Epithelial cell of prostate (primary cell): ENCODE measurements around the gene LDLRAD4.

Experiments
- DNase-seq: peaks from one replicate; pipeline ENCODE4 v3.0.0-alpha.2; 2011; ENCODE audit warnings: low read depth, low spot score
- H3K27ac ChIP-seq: fragments of 450-650 bp; 2 replicates; pipeline ENCODE4 v1.5.1; 2017; ENCODE audit warnings: mild to moderate bottlenecking

Gene LDLRAD4

DNA sequence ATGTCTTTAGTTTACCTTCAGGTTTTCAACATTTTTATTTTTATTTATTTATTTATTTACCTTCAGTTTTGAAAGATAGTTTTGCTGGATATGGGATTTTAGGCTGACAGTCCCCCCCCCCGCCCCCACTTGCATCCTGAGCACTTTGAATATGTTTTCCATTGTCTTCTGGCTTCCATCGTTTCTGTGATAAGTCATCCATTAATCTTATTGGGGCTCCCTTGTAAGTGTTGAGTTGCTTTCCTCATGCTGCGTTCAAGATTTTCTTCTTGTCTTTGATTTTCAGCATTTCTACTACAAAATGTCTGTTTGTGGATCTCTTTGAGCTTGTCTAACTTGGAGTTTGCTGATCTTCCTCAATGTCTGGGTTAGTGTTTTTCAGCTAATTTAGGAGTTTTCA lies 19.4 kb upstream of the LDLRAD4 start:
- no peak for DNase-seq
- H3K27ac ChIP-seq, result no peak overlapping the region

DNA sequence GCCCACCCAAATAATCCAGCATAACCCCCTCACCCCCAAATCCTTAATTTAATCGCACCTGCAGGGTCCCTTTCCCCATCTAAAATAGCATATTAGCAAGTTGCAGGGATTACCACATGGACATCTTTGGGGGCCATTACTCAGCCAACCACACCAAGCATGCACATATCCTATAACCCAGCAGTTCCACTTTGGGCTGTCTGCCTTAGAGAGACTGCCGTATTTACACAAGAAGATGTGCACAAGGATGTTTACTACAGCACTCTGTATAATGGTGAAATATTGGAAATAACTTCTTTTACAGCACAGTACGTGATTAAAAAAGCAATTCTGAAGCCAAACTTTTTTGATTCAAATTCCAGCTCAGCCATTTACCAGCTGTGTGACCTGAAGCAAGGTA lies 17.3 kb upstream of the LDLRAD4 start:
- no peak overlapping the region for H3K27ac ChIP-seq
- DNase-seq, result no peak

DNA sequence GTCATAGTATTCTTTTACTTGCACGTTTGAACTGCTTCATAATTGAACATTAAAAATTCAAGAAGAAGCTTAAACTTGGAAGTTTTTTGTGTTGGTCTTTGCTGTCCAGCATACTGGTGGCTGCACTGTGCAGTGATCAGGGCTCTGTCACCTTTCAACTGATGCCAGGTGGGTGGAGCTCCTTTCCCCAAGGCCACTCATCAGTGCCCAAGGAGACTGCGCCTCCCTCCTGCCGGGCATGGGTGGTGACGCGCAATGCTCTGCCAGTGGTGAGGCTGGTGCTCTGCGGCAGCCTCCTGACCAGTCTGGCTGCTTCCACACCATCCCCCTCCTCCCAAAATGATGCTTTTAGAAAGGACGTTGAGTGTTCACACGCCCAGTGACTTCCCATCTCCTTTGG lies 16.0 kb upstream of the LDLRAD4 start:
- no peak overlapping the region for H3K27ac ChIP-seq
- no peak for DNase-seq

DNA sequence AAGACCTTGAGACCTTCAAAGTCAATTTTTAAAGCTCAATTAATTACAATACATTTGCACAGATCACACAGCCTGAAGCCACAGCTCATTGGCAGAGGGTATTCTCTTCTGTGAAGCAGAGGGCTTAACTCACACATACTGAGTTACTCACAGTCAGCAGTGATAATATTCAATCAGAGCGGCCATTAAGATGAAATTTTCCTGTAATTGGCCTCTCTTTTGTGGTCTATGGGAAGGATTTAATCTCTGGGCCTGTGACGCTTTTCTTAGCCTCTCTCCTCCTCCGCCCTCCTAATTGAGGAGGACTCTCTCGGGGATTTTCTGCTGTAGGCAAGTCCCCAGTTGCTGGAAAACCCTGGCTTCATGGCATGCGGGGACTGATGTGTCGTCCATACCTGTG lies 12.3 kb upstream of the LDLRAD4 start:
- H3K27ac ChIP-seq, result no peak overlapping the region
- DNase-seq, result no peak

DNA sequence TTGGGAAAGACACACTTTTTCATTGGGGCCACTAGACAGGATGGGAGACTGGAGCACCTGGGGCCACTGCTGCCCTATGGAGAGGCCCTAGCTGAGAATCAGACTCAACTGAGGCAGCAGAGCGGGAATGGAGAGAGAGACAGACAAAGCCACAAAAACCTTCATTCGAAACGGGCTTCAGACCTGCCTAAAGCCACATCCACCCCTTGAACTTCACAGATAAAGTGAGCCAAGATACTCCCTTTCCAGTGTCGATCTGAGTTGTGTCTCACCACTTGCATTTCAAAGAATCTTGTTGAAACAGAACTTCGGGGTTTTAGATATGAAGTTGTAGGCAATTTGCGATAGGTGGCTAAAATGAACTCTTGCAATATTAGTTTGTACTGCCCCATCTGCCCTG lies 11.3 kb upstream of the LDLRAD4 start:
- H3K27ac ChIP-seq, result no peak overlapping the region
- DNase-seq, result no peak

DNA sequence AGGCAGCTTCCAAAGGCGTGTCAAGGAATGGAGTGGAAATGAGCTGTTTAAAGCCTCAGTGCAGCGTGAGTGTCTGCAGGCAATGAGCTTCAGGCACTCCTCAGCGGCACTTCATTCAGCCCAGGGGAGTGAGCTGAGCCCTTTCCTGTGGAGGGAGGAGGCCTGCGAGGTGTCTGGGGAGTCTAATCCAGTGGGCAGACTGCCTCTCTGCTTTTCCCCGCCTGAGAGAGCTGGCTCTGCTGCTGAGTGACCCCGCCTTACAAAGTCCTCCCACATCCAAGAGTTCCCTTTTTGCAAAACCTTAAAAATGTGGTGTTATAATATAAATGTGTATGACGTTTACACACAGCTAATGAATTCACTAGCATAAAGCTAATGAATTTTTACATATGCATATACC lies 7.0 kb upstream of the LDLRAD4 start:
- H3K27ac ChIP-seq, result no peak overlapping the region
- DNase-seq, result no peak

DNA sequence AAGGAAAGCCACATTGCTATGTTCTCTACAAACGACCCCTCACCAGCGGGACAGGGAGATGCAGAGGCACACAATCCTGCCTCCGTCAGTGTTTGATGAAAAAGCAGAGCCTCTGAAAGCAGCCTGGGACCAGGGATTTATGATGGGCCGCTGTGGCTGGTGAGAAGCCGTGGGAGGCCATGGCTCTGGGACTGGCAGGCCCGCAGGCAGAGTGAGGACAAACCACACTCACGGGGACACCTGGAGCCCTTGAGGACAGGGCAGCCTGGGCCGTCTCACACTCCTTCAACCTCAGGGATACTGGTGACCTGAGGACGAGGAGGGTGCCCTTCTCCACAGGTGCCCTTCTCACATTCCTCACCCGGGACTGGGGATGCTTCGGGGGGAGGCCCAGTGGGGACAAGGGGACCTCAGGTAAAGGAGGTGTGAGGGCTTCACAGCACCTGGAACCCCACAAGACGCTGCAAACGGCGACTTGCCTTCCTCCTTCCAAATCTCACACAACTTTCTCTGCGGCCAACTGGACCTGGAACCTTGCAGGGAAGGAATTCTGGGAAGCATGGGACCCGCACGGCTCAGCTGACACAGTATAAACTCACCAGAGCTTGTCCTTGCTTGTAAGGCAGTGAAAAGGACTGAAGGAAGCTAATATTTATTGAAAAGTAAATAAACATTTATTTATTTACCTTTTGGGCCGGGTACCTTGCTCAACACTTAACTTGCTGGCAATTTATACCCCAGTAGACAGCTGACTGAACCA lies 5.3 kb upstream of the LDLRAD4 start:
- DNase-seq, result no peak
- H3K27ac ChIP-seq, result no peak overlapping the region

DNA sequence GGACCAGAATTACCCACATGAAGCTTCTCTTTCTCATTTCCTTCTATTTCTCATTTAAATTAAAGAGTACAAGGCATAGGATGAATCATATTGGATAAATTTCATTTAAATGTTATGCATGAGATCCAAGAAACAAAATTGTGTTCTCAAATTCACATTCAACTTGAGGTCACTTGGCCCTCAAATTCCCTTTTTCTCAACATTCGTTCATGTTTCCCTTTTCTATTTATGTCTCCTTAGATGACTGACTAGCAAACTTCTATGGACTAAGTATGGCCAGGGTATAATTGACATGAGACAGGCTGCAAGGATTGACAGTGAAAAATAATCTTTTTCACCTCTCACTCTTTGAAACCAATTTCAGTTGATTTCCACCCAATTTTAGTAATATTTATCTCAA lies 4.0 kb upstream of the LDLRAD4 start:
- no peak overlapping the region for H3K27ac ChIP-seq
- no peak for DNase-seq

DNA sequence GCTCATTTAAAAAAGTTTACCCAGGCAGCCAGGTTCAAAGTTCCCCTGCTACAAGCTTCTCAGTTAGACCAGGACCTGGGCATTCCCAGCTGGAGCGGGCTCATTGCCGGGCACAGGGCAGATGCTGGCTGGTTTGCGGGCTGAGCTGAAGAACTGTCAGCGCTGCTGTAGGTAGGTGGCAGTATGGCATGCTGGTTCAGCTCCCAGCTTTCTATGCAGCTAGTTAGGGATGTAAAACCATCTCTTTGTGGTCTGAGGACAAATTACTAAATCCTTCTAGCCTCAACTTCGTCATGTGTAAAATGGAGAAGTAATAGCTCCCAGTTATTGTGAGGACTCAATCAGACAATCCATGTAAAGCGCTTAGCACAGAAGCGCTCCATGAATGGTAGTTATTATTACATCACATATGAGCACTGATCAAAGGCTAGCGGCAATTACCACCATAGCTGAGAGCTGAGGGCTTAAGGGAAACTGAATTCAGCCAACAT lies 2.4 kb upstream of the LDLRAD4 start:
- H3K27ac ChIP-seq, result no peak overlapping the region
- DNase-seq, result peak; percentile 14

DNA sequence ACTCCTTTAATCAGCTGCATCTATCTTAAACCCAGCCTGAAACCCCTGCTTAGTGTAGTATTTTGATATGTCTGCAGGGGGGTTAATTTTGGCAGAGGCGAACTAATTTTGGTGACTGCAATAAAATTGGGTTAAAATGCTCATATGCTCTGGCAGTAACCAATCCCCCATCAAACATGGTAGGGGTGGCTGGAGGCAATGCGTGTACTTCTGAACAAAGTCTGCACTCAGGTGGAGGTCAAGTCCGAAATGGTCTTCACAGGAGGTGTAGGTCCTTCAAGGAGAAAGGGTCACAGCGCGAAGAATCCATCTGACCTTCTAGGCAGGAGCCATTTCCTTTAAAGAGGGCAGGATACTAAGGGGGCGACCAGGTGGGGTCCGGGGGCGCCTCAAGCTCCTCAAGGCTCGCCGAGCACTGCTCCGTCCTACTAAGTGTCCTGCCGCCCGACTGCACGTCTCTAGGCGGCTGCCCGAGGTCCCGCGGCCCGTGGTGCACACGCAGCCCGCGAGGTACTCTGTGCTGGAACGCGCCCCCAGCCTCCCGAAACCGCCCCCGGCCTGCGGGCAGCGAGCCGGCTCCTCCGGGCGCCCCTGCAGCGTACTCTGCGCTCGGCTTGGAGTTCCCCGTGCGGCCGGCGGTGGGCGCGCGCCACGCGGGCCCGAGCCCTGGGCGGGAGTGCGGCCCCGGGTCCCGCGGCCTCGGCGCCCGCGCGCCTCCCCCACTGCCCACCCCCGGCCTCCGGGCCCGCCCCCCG lies 1.7 kb upstream of the LDLRAD4 start:
- DNase-seq, result no peak
- no peak overlapping the region for H3K27ac ChIP-seq

DNA sequence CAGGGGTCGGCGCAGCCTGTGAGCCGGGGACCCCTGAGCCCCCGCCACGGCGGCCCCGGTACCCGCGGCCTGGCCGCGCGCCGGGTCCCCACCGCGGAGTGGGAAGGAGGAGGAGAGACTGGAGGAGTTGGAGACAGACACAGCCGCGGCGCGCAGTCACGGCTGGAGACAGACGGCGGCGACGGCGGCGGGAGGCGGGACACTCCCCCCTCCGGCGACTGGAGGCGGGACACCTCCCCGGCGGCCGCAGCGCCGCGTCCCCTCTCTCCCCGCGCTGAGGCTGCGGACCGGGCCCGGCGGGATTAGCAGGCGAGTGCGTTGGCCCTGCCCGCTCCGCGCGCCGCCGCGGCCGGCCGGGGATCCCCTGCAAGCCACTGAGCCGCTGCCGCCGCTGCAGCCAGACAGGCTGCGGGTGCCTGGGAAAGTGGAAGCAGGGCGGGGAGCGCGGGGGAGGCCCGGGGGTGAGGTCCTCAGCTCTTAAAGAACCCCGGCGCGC lies 1.0 kb upstream of the LDLRAD4 start:
- no peak for DNase-seq
- H3K27ac ChIP-seq, result no peak overlapping the region

DNA sequence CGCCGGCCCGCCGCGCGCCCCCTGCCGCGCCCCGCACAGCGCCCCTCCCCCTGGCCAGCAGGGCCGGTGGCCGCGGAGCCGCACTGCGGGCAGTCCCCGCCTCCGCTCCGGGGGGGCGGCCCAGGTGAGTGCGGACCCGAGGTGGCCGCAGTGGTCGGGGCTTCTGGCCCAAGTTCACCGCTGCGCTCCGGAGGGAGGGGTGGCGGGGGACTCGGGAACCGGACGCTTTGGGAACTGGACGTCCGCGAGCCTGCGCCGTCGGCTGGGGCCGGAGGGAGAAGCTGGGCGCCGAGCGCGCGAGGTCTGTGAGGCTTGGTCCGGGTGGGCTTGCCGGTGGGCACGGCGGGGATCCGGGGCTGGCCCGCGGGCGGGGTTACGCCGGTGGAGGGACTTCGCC lies 591 bp upstream of the LDLRAD4 start:
- H3K27ac ChIP-seq, result no peak overlapping the region
- no peak for DNase-seq

DNA sequence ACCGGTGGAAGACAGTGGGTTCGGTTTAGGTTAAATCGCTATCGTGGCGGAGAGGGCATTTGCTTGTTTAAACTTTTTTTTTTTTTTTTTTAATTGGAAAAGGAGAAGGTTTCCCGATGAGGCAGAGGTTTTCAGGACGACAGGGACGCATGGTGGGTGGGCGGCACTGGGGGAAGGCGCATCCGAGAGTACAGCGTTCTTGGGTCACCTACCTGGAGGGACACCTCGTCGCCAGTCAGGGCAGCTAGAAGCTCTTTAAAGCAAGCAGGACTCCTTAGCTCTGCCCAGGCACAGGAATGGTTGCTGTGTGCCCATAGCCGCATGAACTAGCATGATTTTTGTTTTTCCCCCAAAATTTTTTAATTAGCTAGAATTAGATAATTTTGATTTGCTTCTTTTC lies 437 bp downstream of the LDLRAD4 start:
- DNase-seq, result no peak
- H3K27ac ChIP-seq, result no peak overlapping the region

DNA sequence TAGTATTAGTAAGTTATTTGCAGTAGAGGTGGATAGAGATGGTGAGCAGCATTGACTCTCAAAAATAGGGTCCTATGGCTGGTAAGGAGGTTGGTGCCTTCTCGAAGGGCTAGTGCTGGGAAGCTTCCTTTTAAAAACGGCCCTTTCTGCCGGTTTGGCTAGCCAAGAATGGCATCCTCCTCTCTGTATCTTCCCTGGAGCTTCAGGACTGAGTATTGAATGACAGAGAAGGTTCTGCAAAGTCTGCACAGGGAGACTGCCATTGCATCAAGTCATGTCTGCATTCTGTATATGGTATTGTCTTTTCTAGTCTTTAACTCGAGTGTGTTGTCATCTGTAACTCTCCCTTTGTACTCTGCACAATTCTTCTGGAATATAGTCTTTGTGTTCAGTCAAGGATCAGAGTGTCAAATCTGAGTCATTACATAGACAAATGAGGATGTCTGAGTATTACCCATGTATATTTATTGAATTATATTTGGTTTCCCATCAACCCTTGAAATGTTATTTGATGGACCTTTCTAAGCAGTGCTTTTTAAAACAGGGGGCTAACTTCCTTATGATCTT lies 1.1 kb downstream of the LDLRAD4 start:
- DNase-seq, result no peak

DNA sequence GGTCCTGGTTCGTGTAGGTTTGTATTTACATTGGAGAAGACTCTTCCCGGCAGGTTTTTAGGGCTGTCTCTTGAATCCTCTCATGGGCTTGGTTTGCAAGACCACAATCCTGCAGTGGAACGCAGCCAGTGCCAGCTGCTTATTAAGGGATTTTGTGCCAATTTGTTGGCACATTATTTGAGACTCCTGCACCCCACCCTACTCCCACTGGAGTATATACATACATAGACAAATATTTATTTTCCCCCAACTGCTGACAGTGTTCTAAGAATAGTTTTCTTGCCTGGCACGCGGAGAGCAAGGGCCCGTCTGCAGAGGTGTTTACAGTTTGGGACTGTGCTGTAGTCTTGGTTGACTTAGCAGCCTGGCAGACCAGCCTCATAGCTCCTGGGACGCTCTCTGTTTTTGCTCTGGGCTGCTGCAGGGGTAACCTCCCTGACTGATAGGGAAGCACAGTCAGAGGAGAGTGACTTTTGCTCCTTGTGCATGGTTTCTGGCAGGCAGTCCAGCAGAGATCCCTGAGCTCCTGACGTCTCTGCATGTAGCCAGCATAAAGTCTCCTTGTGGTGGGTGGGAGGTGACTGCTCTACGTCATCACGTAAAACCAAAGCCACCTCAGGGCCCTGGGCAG lies 1.9 kb downstream of the LDLRAD4 start:
- no peak for DNase-seq
- H3K27ac ChIP-seq, result no peak overlapping the region

More for the DNA sequence above, 1.1 kb downstream of the LDLRAD4 start:
- H3K27ac ChIP-seq, result no peak overlapping the region

DNA sequence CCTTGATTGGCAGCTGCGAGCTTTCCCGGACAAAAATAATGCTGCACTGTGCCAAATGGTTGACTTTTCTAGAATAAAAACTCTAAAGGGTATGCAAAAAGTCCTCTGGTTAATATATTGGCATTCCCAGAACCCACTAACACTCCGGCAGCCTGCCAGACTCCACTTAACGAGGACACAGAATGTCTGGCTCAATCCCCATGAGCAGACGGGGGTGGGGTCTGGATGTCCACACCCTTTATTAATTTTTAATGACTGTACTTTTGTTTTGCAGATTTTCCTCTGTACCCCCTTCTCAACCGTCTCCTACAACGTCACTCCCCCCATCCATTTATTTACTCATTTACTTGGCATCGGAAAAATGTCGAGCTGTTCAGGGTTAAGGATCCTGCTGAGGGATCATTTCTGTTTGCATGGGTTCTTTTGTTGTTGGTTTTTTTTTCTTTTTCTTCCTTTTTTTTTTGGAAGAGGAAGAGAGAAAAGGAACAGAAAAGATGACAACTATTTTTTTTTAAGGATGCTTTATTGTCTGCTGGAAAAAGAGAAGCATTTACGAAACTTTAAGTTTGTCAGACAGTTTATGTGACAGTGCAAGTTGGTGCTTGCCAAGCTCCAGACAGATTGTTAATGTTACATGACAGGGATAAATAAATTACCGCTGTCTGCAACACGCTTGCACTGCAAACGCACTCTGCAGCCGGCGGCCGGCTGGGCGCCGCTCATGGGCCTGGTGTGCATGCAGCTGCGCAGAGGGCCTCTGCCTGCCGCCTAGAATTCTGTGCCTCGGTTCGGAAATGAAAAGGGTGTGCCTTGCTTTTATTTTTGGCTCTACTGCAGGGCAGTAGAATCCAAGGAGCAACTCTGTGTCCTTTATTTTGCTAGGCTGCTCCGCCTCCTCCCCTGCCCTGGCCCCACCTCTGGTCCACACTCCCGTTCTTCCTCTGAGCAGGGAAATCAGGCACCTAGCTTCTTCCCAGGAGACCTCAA lies 3.6 kb downstream of the LDLRAD4 start:
- H3K27ac ChIP-seq, result no peak overlapping the region
- peak; percentile 6 for DNase-seq

DNA sequence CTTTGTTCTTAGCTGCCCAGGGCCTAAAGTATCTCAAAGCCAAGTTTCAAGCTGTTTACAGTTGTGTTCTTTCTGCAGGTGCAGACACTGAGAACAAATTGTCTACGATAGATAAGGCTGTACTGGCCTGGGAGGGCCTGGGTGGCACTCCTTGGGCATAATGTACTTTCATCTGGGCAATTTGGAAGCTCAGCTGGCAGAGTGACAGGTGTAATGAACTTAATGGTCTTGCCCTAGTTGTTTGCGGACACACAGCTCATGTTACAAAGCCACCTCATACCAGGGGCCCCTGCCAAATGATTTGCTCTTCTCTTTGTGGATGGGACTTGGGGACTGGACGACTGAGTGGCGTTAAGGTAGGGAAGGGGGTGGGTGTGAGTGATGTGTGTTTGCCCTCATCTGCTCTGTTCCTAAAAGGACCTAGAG lies 4.3 kb downstream of the LDLRAD4 start:
- no peak overlapping the region for H3K27ac ChIP-seq

DNA sequence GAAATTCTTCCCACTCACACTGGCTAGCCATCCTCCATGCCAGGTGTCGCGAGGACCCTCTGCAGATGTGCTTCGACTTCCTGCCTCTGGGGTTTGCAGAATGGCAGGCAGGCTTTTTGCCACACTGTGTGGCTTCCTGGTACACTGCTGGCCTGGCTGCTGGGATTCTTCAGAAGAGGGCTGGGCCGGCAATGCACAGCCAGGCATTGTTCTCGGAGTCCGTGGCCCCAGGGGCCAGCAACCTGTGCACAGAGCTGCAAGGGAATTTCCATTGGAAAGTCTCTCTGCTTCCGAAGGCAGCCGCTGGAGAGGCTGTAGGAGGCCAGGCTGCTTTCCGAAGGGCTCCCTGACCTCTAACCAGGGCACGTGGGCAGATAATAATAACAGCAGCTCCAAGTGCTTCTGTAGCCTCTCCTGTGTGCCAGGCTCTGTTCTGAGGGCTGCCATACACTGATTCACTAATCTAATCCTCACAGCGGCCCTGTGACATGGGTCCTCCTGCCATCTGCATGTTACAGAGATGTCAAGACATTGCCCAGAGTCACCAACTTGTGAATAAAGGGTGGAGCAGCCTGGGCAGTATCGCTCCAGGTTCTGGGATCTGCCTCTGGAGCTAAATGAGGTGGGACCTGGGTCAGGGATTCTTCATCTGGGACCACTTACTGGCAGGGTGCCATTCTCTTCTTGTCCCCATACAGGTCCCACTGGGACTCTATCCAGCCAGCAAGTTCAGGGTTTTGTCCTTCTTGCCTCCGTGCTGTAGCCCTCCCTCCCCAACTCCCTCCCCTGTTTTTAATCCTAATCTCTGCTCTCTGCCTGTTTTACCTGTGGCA lies 5.0 kb downstream of the LDLRAD4 start:
- no peak for DNase-seq
- no peak overlapping the region for H3K27ac ChIP-seq

More for the DNA sequence above, 4.3 kb downstream of the LDLRAD4 start:
- no peak for DNase-seq

DNA sequence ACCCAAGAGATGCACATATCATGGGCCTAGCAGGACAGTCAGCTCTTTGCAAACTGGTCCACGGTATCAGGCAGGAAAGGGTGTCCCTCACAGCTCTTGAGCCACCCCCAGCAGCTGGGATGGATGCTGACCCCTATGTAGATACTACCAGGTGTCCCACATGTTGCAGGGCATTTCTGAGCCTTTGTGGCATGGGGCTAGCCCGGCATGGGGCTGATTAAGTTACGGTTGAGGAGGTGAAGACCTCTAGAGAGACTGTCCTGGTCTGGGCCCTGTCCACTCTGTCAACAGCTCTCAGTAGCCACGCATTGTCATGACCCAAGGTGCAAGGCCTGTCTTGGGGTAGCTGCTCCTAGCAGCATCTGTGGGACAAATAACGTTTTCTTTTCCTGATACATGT lies 6.7 kb downstream of the LDLRAD4 start:
- no peak for DNase-seq
- H3K27ac ChIP-seq, result no peak overlapping the region
